Mesendoderm (in vitro differentiated cells): ENCODE results near the gene PROCA1.

Experiments
- DNase-seq: peaks from one replicate; pipeline ENCODE4 v3.0.0; 2013
- H2AK5ac ChIP-seq: 2 replicates; pipeline ENCODE4 v1.6.1; 2013; ENCODE audit warnings: low read length, inconsistent platforms
- H2BK120ac ChIP-seq: 2 replicates; pipeline ENCODE4 v1.6.1; 2013; ENCODE audit warnings: low read depth, mild to moderate bottlenecking, low read length, moderate library complexity, mixed read lengths
- H2BK15ac ChIP-seq: replicated peaks from 2 replicates; pipeline ENCODE4 v1.6.1; 2013; ENCODE audit warnings: low read depth, mild to moderate bottlenecking, moderate library complexity
- H2BK5ac ChIP-seq: 2 replicates; pipeline ENCODE4 v1.6.1; 2013; ENCODE audit warnings: low read length, inconsistent platforms
- H3K18ac ChIP-seq: 2 replicates; pipeline ENCODE4 v1.6.1; 2013; ENCODE audit warnings: mild to moderate bottlenecking, low read length, mixed read lengths
- H3K23ac ChIP-seq: one replicate; pipeline ENCODE4 v1.6.1; 2013; ENCODE audit warnings: low read length
- H3K27ac ChIP-seq: 2 replicates; pipeline ENCODE4 v1.5.1; 2013; ENCODE audit warnings: low read depth, mild to moderate bottlenecking, inconsistent platforms, low read length, moderate library complexity
- H3K27me3 ChIP-seq: 2 replicates; pipeline ENCODE4 v1.6.1; 2013; ENCODE audit warnings: low read length, control low read depth, mild to moderate bottlenecking, inconsistent platforms; ENCODE audit not compliant: insufficient read depth, poor library complexity
- H3K36me3 ChIP-seq: 2 replicates; pipeline ENCODE4 v1.6.1; 2013; ENCODE audit warnings: low read length, inconsistent platforms; ENCODE audit not compliant: control insufficient read depth, insufficient read depth
- H3K4ac ChIP-seq: one replicate; pipeline ENCODE4 v1.6.1; 2013; ENCODE audit warnings: low read depth, mild to moderate bottlenecking, low read length, moderate library complexity
- H3K4me1 ChIP-seq: 2 replicates; pipeline ENCODE4 v1.6.1; 2013; ENCODE audit warnings: low read depth, low read length, inconsistent platforms; ENCODE audit not compliant: control insufficient read depth
- H3K4me2 ChIP-seq: 2 replicates; pipeline ENCODE4 v1.6.1; 2013; ENCODE audit warnings: low read length
- H3K4me3 ChIP-seq: 2 replicates; pipeline ENCODE4 v1.5.1; 2013; ENCODE audit warnings: mild to moderate bottlenecking, low read length
- H3K56ac ChIP-seq: one replicate; pipeline ENCODE4 v1.6.1; 2013; ENCODE audit warnings: low read length
- H3K79me1 ChIP-seq: 2 replicates; pipeline ENCODE4 v1.6.1; 2013; ENCODE audit warnings: low read length, inconsistent platforms
- H3K79me2 ChIP-seq: 2 replicates; pipeline ENCODE4 v1.6.1; 2013; ENCODE audit warnings: mild to moderate bottlenecking, low read length; ENCODE audit not compliant: control insufficient read depth, insufficient read depth
- H3K9ac ChIP-seq: 2 replicates; pipeline ENCODE4 v1.6.1; 2013; ENCODE audit warnings: low read length, inconsistent platforms
- H4K5ac ChIP-seq: one replicate; pipeline ENCODE4 v1.6.1; 2013; ENCODE audit warnings: low read length
- H4K8ac ChIP-seq: one replicate; pipeline ENCODE4 v1.6.1; 2013; ENCODE audit warnings: low read depth, mild to moderate bottlenecking, control low read depth, low read length, moderate library complexity
- WGBS: extraction: QIAGEN DNeasy Blood & Tissue Kit; methylation state at CpG from one replicate; pipeline ENCODE4 v1.1.7; 2013; ENCODE audit warnings: low lambda C conversion rate, missing lambda C conversion rate; ENCODE audit not compliant: insufficient coverage; ENCODE audit errors: extremely low coverage; 5-methylcytosine and 5-hydroxymethylcytosine counted together

The PROCA1 gene

GRCh38 chr17:28702026-28702751 lies 9.5 kb downstream of the PROCA1 start:
- WGBS: no CpG with 5 or more reads among the region's 10 CpGs
- H3K27ac ChIP-seq: no peak overlapping the region
- peaks cover 32% of the 10 kb centered on the region for H3K36me3 ChIP-seq

GRCh38 chr17:28700830-28701492 lies 10.7 kb downstream of the PROCA1 start:
- Histone ChIP-seq H4K5ac (no peak overlapping the region), H3K56ac (no peak overlapping the region), H2BK15ac (no peak overlapping the region), H2AK5ac (no peak overlapping the region), H3K23ac (no peak overlapping the region), H3K36me3 (peaks cover 37% of the 10 kb centered on the region), H3K79me1 (no peaks in the 10 kb centered on the region), H3K27ac (no peak overlapping the region), H3K4ac (no peak overlapping the region), H3K18ac (no peak overlapping the region), H3K4me1 (no peaks in the 10 kb centered on the region), H3K79me2 (no peaks in the 10 kb centered on the region), H3K9ac (no peak overlapping the region), H3K27me3 (no peaks in the 10 kb centered on the region), H2BK5ac (no peak overlapping the region), H4K8ac (no peak overlapping the region), H2BK120ac (no peak overlapping the region), H3K4me2 (no peak overlapping the region), H3K4me3 (no peak overlapping the region)
- DNase-seq: no peak
- WGBS: no CpG with 5 or more reads among the region's 10 CpGs

More at GRCh38 chr17:28702026-28702751, 9.5 kb downstream of the PROCA1 start:
- H4K5ac ChIP-seq: no peak overlapping the region
- no peak overlapping the region for H3K9ac ChIP-seq
- no peak overlapping the region for H4K8ac ChIP-seq
- H3K23ac ChIP-seq: no peak overlapping the region
- no peak for DNase-seq
- no peak overlapping the region for H3K56ac ChIP-seq
- no peak overlapping the region for H3K4me2 ChIP-seq
- H2AK5ac ChIP-seq: no peak overlapping the region
- no peaks in the 10 kb centered on the region for H3K27me3 ChIP-seq
- no peak overlapping the region for H3K4me3 ChIP-seq
- H2BK15ac ChIP-seq: no peak overlapping the region
- no peaks in the 10 kb centered on the region for H3K4me1 ChIP-seq
- H3K4ac ChIP-seq: no peak overlapping the region
- H2BK5ac ChIP-seq: no peak overlapping the region
- no peak overlapping the region for H2BK120ac ChIP-seq
- no peaks in the 10 kb centered on the region for H3K79me1 ChIP-seq
- H3K79me2 ChIP-seq: no peaks in the 10 kb centered on the region
- no peak overlapping the region for H3K18ac ChIP-seq

GRCh38 chr17:28700278-28700677 lies 11.4 kb downstream of the PROCA1 start:
- H3K79me1 ChIP-seq: no peaks in the 10 kb centered on the region
- H2BK120ac ChIP-seq: no peak overlapping the region
- H2AK5ac ChIP-seq: no peak overlapping the region
- no peaks in the 10 kb centered on the region for H3K79me2 ChIP-seq
- no peak for DNase-seq
- H3K4me1 ChIP-seq: no peaks in the 10 kb centered on the region
- H4K5ac ChIP-seq: no peak overlapping the region
- H3K27ac ChIP-seq: no peak overlapping the region
- WGBS: no CpG with 5 or more reads among the region's 8 CpGs
- no peak overlapping the region for H3K4me3 ChIP-seq
- H3K56ac ChIP-seq: no peak overlapping the region
- peaks cover 40% of the 10 kb centered on the region for H3K36me3 ChIP-seq
- no peak overlapping the region for H2BK5ac ChIP-seq
- H3K27me3 ChIP-seq: no peaks in the 10 kb centered on the region
- H2BK15ac ChIP-seq: no peak overlapping the region
- H3K23ac ChIP-seq: no peak overlapping the region
- no peak overlapping the region for H4K8ac ChIP-seq
- H3K4me2 ChIP-seq: no peak overlapping the region
- H3K9ac ChIP-seq: no peak overlapping the region
- H3K4ac ChIP-seq: no peak overlapping the region
- H3K18ac ChIP-seq: no peak overlapping the region

- Histone ChIP-seq H2BK15ac (no peak overlapping the region), H3K36me3 (peaks cover 46% of the 10 kb centered on the region), H3K4ac (no peak overlapping the region), H2AK5ac (no peak overlapping the region), H3K27ac (no peak overlapping the region), H3K4me3 (no peak overlapping the region), H3K27me3 (no peaks in the 10 kb centered on the region), H3K4me1 (no peaks in the 10 kb centered on the region), H2BK120ac (no peak overlapping the region), H3K79me2 (no peaks in the 10 kb centered on the region), H3K56ac (no peak overlapping the region), H2BK5ac (no peak overlapping the region), H3K79me1 (no peaks in the 10 kb centered on the region), H3K23ac (no peak overlapping the region), H4K5ac (no peak overlapping the region), H3K9ac (no peak overlapping the region), H4K8ac (no peak overlapping the region), H3K4me2 (no peak overlapping the region), H3K18ac (no peak overlapping the region)
- WGBS: no CpG with 5 or more reads among the region's 6 CpGs
- no peak for DNase-seq
Measured at GRCh38 chr17:28698253-28698941, 13.3 kb downstream of the PROCA1 start.

- Histone ChIP-seq H4K5ac (no peak overlapping the region), H3K9ac (no peak overlapping the region), H3K4me2 (no peak overlapping the region), H3K36me3 (peaks cover 37% of the 10 kb centered on the region), H3K23ac (no peak overlapping the region), H2BK120ac (no peak overlapping the region), H3K79me2 (no peaks in the 10 kb centered on the region), H3K4me1 (no peaks in the 10 kb centered on the region), H2BK15ac (no peak overlapping the region), H3K4ac (no peak overlapping the region), H2BK5ac (no peak overlapping the region), H3K27me3 (no peaks in the 10 kb centered on the region), H3K79me1 (no peaks in the 10 kb centered on the region), H4K8ac (no peak overlapping the region), H3K4me3 (no peak overlapping the region), H2AK5ac (no peak overlapping the region), H3K27ac (no peak overlapping the region), H3K56ac (no peak overlapping the region), H3K18ac (no peak overlapping the region)
- DNase-seq: no peak
- WGBS: no CpG with 5 or more reads among the region's 1 CpG
Measured at GRCh38 chr17:28693869-28694268, 17.8 kb downstream of the PROCA1 start.
